Fibroblast of the conjunctiva (primary cell): Measurements from ENCODE around the gene OTOGL.
"Not testable (repeated sequence)": the region's sequence is repeated elsewhere in the genome, so short reads cannot be mapped to it uniquely, and the experiment has no call there.

Experiments
- DNase-seq: peaks from one replicate; pipeline ENCODE4 v3.0.0-alpha.2; 2010; ENCODE audit warnings: low read depth

The OTOGL gene

GRCh38 chr12:80282761-80283160 is 183.4 kb downstream of the OTOGL start:
- no peak for DNase-seq

DNA sequence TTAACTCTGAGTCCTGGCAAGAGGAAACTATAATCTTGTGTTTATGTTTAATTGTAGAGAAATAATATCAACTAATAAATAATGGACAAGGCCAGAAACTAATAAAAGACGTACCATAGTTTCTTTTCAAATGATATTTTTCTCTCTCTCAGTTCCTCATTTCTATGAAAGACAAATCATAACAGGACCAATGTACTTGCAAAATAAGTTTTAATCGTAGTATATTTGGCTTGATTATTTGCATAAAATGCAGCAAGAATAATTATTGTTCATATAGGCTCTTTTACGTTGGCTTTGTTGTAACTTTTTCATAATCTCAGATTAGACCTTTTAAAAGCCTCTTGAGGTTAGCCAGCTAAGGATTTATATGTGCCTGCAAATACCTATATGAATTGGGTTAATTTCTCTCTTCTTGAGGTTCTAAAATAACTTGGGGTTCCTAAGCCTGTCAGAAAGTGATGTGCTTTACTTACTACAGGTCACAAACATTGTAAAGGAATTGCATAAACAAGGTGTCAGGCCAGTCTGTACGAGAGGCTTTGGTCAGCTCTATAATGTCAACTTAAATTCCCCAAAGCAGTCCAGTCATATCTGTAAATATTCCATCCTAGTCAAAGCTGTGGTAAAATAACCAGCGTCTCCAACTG is 191.9 kb downstream of the OTOGL start:
- no peak for DNase-seq

DNA sequence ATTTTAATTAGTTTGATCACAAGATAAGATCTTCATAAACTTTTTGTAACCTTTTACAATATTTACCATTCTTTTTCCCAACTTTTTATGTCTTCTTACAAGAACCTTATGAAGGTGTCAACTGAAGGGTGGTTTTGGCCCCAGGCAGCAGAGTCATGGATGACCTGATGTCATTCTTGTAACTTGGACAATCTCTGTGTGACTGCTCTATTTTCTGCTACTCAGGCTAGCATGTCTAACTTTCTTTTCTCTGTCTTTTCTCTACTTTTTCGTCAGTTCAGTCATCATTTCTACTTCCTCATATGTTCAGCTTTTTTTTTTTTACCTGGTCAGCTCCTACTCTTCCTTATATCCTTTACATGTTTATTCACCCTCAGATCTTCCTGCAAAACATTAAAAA is 194.0 kb downstream of the OTOGL start:
- no peak for DNase-seq

GRCh38 chr12:80293759-80294158 is 194.4 kb downstream of the OTOGL start:
- DNase-seq: no peak

DNA sequence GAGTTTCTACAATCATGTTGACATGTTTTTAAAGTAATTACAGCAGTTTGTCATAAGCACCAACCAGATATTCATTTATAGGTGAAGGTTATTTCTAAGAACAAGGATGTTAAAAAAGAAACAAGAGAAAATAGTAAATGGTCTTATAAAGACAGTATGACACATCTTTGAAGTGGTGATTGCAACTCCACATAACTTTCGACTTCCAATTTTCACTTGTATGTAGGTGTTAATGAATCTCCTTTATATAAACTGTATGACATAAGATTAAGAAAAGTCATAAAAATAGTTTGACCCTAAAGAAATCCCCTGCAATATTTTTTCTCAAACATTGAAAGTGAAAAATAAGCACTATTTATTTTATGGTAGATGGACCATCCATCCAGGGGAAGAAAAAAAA is 199.9 kb downstream of the OTOGL start:
- DNase-seq: no peak

- DNase-seq: no peak
These were observed 200.6 kb downstream of the OTOGL start for GRCh38 chr12:80299976-80300375.

- not testable (repeated sequence) for DNase-seq
These were observed 208.1 kb downstream of the OTOGL start for GRCh38 chr12:80307436-80307835.

DNA sequence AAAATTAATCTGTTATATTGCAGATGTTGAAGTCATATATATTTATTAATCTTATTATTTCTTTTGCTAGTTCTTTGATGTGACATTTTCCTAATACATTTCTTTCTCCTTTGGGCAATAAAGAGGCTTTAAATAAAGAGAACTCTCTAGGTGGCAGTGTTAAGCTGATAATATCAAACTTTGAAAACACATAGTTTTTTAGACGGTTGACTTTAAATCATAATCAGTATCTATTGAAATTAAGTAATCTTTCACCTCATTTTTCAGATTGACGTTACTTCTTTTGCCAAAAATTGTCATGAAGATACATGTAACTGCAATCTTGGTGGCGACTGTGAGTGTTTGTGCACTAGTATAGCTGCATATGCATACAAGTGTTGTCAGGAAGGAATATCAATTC is 213.9 kb downstream of the OTOGL start:
- DNase-seq: no peak

DNA sequence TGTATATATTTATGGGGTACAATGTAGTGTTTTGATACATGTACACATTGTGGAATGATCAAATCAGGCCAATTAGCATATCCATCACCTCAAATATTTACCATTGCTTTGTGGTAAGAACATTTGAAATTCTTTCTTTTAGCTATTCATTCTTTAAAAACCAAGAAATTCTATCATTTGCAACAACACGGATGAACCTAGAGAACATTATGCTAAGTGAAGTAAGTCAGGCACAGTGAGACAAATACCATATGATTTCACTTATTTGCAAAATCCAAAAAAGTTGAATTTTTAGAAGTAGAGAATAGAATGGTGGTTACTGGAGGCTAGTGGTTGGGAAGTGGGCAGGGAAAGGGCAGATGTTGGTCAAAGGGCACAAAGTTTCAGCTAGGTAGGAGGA is 215.4 kb downstream of the OTOGL start:
- DNase-seq: no peak

GRCh38 chr12:80316222-80316621 is 216.9 kb downstream of the OTOGL start:
- no peak for DNase-seq

DNA sequence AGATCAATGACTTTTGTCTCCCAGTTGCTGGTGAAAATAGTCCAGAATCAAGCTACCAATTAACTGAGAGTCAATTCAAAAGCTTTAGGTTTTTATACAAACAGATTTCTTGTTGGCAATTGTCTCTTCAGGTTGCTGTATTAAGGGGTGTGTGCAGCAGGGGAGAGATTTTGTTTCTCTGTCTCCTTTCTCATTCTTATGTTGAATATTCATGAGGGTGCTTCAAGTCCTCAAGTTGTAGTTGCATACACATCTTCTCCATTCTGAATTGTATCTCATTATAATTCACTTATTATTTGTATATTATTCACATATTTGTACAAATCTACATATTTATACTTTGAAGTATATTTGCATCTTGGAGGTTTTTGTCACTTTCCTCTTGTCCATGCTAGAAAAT is 218.0 kb downstream of the OTOGL start:
- no peak for DNase-seq

DNA sequence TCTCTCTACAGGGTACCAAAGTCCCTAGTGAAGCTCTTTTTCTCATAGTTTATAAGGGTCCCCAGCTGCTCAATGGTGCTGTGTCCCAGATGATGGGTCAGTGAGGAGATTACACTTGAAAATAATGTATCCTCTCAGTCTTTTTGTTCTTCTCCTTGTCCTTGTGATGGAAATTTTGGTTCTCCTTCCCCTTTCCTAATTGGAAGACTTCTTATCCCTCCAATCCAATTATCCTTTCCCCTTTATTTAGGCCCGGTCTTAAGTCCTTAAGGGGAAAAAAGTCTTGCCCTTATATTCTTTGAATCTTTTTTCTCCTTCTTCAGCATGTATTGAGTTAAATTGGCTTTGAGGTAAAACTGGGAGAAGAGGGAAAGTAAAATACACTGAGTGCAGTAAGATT is 218.6 kb downstream of the OTOGL start:
- DNase-seq: no peak

- no peak for DNase-seq
These were observed 220.9 kb downstream of the OTOGL start for GRCh38 chr12:80320121-80320678.

DNA sequence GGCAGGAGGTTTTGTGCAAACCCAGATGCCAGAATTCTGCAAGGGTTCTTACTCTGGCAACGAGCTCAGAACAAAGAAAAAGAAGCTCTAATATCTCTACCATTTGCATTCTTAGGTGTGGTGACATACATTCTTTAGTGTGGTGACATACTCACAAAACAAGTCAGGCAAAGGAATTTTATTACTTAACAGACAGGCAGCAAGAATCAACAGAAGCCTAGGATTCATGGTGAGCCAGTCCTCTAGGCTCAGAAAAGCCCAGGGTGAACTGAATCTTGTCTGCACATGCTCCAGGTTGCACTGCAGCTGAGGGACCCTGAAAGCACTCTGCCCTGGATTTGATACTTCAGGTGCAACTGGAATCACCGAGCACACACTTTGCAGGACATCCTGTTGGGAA is 222.3 kb downstream of the OTOGL start:
- DNase-seq: no peak

GRCh38 chr12:80325167-80325959 is 226.0 kb downstream of the OTOGL start:
- DNase-seq: no peak

- no peak for DNase-seq
These were observed 233.5 kb downstream of the OTOGL start for GRCh38 chr12:80332827-80333226.

GRCh38 chr12:80352474-80352873 is 253.1 kb downstream of the OTOGL start:
- DNase-seq: no peak

DNA sequence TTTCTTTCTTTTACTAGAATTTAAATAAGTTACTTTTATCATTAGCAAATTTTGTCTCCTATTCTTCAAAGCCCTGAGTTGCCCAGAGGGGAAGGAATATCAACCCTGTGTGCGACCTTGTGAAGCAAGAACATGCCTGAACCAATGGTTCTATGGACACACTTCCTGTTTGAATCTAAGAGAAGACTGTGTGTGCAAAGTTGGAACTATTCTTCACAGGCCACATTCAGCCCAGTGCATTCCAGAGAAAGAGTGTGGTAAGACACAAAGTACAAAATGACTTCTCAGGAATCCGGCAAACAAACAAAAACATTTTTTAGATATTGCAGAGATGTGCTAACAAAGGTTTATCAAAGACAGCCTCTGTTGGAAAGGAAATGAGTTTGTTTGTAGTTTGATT is 253.9 kb downstream of the OTOGL start:
- DNase-seq: no peak

DNA sequence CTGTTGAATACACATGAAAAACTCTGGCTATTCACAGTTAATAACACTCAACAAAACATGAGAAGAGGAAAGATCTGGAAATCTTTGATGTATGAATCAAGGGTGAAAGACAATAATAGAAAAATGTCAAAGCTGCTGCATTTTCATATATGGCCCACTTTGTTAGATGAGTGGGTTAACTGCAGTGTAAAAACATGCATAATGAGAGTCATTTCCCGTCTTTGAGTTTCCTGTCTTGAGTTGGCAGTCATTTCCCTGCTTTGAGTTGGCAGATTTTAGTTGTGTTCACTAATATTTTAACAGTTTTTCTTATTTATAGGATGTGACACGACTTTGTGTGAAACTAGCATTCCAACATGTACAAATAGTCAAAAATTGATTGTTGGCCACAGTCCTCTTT is 256.8 kb downstream of the OTOGL start:
- DNase-seq: no peak

GRCh38 chr12:80359703-80360102 is 260.4 kb downstream of the OTOGL start:
- no peak for DNase-seq

GRCh38 chr12:80364056-80364455 is 264.7 kb downstream of the OTOGL start:
- DNase-seq: no peak

DNA sequence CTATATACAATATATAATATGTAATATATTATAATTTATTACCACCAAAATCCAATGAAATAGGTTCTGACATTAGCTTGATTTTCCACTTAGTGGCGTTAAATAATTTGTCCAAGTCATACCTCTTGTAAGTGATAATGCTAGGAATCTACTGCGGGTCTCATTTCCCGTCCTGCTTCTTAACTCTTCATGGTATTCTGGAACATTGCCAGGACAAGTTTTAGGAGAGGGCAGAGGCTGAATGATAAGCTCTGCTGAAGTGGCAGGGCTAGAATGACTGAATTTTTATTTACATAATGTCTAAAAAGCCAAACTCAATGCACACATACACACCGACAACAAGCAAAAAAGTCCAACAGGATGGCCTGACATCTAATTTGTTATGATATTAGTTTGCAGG is 274.3 kb downstream of the OTOGL start:
- DNase-seq: no peak

GRCh38 chr12:80374615-80375014 is 275.3 kb downstream of the OTOGL start:
- no peak for DNase-seq
